Measurements from ENCODE around the gene GNB3.

The GNB3 gene

DNA sequence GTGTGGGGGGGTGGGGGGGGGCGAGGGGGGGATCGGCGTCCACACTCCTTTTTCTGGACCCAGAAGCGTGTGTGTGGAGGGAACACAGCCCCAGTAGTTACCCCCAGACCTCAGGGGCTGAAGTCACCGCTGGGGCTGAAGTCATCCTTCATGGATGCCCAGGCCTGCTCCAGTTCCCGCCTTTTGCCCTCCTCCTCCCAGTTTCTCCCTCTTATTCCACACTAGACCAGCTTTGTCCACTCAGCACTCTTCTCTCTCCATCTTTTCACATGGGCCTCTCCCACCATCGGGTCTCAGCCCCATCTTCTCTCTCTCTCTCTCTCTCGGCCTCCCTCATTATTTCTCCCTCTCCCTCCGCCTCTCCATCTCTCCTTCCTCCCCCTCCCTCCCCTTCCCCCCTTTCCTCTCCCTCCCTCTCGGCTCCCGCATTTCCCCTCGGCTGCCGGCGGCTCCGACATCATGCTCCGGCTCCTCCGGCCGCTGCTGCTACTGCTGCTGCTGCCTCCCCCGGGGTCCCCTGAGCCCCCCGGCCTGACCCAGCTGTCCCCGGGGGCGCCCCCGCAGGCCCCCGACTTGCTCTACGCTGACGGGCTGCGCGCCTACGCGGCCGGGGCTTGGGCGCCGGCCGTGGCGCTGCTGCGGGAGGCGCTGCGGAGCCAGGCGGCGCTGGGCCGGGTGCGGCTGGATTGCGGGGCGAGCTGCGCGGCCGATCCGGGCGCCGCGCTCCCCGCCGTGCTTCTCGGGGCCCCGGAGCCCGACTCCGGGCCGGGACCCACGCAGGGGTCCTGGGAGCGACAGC is 12.5 kb upstream of the GNB3 start, which contains the start of gene P3H3:
TSS of gene P3H3 (plus strand) at position 426 of the 799 bp plus-strand sequence. CDS start at position 460, 34 bp downstream.
- peak within 1 kb of the TSS; percentile 92 for H3K27ac ChIP-seq
- TF ChIP-seq, protein P1, sequence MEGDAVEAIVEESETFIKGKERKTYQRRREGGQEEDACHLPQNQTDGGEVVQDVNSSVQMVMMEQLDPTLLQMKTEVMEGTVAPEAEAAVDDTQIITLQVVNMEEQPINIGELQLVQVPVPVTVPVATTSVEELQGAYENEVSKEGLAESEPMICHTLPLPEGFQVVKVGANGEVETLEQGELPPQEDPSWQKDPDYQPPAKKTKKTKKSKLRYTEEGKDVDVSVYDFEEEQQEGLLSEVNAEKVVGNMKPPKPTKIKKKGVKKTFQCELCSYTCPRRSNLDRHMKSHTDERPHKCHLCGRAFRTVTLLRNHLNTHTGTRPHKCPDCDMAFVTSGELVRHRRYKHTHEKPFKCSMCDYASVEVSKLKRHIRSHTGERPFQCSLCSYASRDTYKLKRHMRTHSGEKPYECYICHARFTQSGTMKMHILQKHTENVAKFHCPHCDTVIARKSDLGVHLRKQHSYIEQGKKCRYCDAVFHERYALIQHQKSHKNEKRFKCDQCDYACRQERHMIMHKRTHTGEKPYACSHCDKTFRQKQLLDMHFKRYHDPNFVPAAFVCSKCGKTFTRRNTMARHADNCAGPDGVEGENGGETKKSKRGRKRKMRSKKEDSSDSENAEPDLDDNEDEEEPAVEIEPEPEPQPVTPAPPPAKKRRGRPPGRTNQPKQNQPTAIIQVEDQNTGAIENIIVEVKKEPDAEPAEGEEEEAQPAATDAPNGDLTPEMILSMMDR (IDR thresholded peaks at IDR 0.05) = peak; percentile 77
- TF ChIP-seq ZFX (IDR thresholded peaks at IDR 0.05; ENCODE audit: borderline replicate concordance) = no peak

DNA sequence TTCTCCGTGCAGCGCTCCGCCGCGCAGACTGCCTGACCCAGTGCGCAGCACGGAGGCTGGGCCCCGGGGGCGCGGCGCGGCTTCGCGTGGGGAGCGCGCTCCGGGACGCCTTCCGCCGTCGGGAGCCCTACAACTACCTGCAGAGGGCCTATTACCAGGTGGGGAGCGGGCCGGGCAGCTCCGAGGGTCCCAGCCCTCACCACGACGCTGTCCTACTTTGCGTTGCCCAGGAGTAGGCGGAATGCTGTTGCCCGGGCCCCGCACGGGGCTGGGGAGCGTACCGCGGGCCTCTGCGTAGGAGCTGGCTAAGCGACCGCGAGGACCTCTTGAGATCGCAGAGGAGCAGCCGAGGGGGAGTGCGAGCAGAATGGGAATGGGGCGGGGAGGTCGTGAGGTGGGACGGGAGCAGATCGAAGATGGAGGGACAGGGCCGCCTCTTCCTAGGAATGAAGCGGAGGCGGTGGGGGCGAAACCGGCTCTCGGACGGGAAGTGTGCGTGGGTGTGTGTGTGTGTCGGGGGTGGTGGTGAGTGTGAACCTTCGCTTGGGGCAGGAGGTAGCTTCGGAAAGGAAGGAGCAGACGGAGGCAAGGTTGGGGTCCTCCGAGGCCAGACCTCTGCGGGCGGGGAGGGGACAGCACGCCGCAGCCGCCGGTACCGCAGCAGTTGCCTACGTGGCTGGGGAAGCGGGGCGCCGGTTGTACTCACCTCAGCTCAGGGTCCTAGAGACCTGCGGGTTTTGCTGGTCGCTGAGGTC is 11.8 kb upstream of the GNB3 start:
- TF ChIP-seq, protein P1 (IDR thresholded peaks at IDR 0.05) = peak; percentile 53
- TF ChIP-seq ZFX (IDR thresholded peaks at IDR 0.05; ENCODE audit: borderline replicate concordance) = no peak
- H3K27ac ChIP-seq = peak overlapping the region; percentile 92

DNA sequence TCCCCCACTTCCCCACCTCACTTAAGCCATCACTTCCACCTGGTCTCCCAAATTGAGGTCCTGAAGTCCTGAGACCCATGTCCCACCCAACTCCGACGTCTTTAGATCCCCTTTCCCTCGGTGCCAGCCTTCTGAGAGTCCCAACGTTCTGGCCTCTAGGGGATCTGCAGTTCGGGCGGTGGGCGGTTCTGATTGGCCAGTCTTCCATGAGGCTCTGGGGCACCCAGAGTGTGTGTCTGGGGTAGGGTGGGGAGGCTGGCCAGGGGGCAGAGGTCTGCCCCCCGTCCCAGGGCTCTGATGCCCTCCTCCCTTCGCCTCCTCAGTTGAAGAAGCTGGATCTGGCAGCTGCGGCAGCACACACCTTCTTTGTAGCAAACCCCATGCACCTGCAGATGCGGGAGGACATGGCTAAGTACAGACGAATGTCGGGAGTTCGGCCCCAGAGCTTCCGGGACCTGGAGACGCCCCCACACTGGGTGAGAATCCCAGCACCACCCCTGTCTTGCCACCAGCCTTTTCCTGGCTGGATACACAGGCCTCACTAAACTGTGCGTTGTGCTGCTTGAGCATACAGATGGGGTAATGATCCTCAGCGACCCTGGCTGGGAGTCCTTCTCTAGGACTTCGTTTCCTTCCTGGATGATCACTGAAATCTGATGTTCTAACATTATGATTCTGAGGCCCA is 11.0 kb upstream of the GNB3 start:
- peak overlapping the region; percentile 92 for H3K27ac ChIP-seq
- TF ChIP-seq, protein P1 (IDR thresholded peaks at IDR 0.05) = no peak
- TF ChIP-seq ZFX (IDR thresholded peaks at IDR 0.05; ENCODE audit: borderline replicate concordance) = no peak

DNA sequence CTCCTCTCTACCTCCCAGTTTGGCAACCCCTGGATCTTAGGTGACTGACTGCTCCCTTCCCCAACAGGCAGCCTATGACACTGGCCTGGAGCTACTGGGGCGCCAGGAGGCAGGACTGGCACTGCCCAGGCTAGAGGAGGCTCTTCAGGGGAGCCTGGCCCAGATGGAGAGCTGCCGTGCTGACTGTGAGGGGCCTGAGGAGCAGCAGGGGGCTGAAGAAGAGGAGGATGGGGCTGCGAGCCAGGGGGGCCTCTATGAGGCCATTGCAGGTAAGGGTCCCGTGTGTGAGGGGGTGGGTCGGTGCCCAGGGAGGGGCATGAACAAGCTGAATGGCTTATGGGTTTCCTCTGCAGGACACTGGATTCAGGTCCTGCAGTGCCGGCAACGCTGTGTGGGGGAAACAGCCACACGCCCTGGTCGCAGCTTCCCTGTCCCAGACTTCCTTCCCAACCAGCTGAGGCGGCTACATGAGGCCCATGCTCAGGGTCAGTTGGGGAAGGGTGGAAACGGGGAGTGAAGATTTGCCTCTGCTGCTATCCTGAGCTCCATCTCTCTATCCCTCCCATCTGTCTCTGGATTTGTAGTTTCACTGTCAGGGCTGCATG is 10.3 kb upstream of the GNB3 start:
- peak overlapping the region; percentile 92 for H3K27ac ChIP-seq
- no peak for TF ChIP-seq ZFX (IDR thresholded peaks at IDR 0.05; ENCODE audit: borderline replicate concordance)
- TF ChIP-seq, protein P1 (IDR thresholded peaks at IDR 0.05) = no peak

DNA sequence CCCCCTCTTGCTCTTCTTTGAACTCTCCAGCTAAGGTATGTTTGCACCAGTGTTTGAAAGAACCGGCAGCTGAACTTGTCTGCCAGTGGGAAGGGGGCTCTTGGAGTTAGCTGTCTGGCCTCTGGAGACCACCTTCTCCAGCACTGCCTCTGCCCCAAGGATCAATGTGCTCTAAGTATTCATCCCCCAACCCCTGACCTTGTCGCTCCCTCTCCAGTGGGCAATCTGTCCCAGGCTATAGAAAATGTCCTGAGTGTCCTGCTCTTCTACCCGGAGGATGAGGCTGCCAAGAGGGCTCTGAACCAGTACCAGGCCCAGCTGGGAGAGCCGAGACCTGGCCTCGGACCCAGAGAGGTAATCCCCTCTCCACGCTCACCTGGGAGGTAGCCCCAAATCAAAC is 9.7 kb upstream of the GNB3 start:
- TF ChIP-seq, protein P1 (IDR thresholded peaks at IDR 0.05) = no peak
- no peak for TF ChIP-seq ZFX (IDR thresholded peaks at IDR 0.05; ENCODE audit: borderline replicate concordance)
- H3K27ac ChIP-seq = peak overlapping the region; percentile 92

DNA sequence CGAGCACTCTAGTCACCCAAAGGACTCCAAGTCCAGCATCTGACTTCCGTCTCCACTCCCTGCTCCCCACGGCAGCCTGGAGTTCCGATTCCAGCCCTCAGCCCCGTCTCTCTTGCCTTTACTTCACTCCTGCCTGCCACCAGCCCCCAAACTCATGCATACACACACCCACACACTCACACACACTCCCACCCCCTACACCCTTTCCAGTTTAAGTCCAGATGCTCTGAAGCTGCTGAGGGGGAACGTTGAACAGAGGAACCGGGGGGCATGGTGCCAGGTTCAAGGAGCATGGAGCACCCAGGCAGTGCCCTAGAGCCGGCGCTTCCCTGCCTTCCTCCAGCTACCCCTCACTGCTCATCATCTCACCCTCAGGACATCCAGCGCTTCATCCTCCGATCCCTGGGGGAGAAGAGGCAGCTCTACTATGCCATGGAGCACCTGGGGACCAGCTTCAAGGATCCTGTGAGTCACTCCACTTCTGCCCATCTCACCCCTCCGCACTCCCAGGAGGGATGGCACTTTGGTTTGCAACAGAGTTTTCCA is 9.2 kb upstream of the GNB3 start:
- TF ChIP-seq ZFX (IDR thresholded peaks at IDR 0.05; ENCODE audit: borderline replicate concordance) = no peak
- TF ChIP-seq, protein P1 (IDR thresholded peaks at IDR 0.05) = no peak
- H3K27ac ChIP-seq = peak overlapping the region; percentile 26; the same call in 1 of the 2 replicates
